DMS114 treated with DMSO at 0.1 percent for 48 hours (cell line): ENCODE results near the gene HMGN4.
A peak's percentile ranks its signal among the peaks of the same experiment; 100 is the strongest.
"Not testable (repeated sequence)": the region's sequence is repeated elsewhere in the genome, so short reads cannot be mapped to it uniquely, and the experiment has no call there.

ENCODE experiments used
- DNase-seq: peaks from one replicate; lab custom pipeline; 2025; ENCODE audit not compliant: unreplicated experiment; lab: John Stamatoyannopoulos, UW

Gene HMGN4

GRCh38 chr6:26522486-26523228, 15.5 kb upstream of the HMGN4 start:
- DNase-seq: not testable (repeated sequence)

GRCh38 chr6:26524314-26524713, 13.9 kb upstream of the HMGN4 start:
- not testable (repeated sequence) for DNase-seq

DNA sequence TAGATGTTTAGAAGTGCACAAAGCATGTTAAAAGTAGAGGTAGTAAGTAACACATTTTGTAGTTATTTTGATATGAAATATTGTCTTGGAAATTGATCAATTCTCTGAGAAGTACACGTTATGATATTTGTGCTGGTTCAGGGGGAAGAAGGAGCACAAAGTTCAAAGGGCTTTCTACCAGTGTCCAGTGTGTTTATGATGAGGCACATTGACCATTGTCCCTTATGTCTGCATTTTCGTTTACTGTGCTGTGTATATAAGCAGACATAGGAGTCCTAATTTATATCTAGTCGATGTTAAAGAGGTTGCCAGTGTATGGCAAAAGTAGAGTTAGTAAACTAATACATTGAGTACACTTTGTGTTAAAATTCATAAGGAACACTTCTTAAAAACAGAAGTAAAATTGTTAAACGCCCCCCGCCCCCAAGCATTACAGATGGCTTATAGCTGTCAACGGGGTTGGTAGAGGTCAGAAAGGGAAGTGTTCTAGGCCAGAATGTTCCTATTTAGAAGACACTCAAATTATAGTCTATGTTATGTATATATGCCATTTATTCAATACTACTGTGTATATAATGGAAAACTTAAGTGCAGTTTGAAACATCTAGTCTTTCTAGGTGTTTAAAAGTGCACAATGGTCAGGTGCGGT, 13.3 kb upstream of the HMGN4 start:
- DNase-seq: no peak

GRCh38 chr6:26525838-26526237, 12.3 kb upstream of the HMGN4 start:
- DNase-seq: no peak

- no peak for DNase-seq
These were observed 11.2 kb upstream of the HMGN4 start for GRCh38 chr6:26526928-26527327.

GRCh38 chr6:26530203-26530602, 8.0 kb upstream of the HMGN4 start:
- DNase-seq: no peak

- DNase-seq: no peak
These were observed 6.3 kb upstream of the HMGN4 start for GRCh38 chr6:26531897-26532296.

GRCh38 chr6:26532699-26533531, 5.3 kb upstream of the HMGN4 start:
- DNase-seq: peak; percentile 92

DNA sequence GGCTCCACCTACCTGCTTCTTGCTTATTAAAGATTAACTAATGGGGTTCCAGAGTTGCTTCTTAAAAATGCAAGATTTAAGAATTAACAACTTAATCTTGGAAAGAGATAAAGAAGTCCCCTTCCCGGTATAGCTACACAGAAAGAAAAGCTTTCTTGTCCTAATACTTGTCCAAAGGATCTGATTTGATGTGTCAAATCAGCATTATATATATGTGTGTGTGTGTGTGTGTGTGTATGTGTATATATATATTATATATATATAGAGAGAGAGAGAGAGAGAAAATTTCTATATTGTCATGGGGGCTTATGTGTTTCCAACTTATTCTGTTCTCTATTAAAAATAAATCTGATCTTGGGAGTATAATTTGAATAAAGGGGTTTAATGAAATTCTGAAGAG, 4.6 kb upstream of the HMGN4 start:
- DNase-seq: no peak

- DNase-seq: no peak
These were observed 3.3 kb upstream of the HMGN4 start for GRCh38 chr6:26534681-26535465.

DNA sequence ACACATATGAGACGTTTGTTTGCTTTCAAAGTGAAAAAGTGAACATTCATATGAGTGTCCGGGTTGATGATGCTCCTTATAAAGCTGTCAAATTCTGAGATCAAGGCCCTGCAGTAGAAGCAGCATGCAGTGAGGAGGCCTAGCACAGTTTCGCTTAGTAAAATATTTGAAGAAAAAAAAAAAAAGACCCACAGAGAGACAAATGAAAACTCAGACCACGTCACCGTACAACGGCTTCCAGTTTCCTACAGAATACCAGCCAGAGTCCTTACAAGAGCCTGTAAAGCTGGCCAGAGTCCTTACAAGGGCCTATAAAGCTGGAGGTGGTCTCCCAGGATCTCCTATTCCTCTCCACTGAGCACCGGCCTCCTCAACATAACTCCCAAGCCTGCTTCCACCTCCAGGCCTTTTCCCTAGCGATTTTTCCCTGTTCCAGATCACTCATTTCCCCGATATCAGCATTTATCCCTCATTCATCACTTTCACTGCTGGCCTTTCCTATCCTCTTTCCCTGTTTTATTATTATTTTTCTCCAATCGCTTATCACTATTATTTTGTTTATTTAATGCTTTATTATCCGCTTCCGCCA, 1.5 kb upstream of the HMGN4 start:
- DNase-seq: peak; percentile 58

DNA sequence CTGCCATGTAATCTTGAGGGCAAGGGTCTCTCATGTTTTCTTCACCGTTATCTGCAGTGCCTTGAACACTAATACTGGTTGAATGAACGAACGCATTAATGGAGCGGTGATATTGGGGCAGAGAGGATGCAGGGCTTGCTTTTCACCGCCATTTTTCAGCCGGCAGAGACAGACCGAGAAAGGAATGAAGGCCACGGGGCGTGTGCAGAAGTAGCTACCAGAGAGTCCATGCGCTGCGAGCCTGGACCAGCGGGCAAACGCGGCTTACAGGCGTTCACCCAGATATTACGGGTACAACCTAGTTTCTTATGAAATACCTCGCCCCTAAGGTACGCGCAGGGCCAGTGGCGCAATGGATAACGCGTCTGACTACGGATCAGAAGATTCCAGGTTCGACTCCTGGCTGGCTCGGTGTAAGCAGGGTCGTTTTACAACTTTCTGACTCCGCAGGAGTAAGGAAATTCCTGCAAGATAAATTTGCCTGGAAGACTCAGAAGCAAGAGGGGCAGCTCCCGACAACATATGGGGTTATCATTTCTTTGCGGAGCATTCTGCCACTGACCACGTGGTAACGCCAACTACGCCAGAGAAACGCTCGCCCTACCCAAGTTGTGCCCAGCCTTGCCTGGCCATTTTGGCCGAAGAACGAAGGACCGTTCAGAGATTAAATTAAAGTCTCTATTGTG, 863 bp upstream of the HMGN4 start:
- DNase-seq: peak; percentile 99

- no peak for DNase-seq
These were observed 371 bp downstream of the HMGN4 start for GRCh38 chr6:26538572-26538902.

DNA sequence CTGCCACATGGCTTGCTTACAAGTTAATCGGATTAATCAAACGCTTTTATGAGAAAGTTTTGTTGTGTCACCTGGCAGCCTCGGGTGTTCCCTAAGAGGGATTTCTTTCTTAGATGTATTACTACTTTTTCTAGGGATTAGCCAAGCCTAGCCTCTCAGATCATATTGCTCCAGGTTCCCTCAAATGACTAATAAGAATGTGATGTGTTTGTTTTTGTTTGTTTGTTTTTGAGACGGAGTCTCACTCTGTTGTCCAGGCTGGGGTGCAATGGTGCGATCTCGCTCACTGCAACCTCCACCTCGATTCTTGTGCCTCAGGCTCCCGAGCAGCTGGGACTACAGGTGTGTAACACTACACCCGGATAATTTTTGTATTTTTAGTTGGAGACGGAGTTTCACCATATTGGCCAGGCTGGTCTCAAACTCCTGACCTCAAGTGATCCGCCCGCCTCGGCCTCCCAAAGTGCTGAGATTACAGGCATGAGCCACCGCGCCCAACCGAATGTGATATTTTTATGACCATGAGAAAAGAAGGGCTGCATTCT, 977 bp downstream of the HMGN4 start:
- no peak for DNase-seq

DNA sequence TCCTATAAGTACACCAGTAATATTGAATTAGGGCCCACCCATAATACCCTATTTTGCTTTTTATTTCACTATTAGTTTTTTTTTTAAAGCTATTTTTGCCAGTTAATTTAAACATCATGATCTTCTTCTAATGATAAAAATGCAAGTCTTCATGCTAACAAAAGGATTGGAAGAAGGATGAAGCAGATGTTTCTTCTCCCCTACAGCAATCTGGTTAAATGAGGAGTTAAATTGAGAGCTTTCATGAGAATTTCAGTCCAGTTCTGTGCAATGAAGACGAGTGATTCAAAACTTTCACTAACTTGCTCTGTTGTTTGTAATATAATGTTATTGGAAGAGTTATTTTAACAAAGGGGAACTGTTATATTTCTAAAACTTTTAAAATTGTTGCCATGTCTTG, 3.4 kb downstream of the HMGN4 start:
- DNase-seq: no peak

- peak; percentile 50 for DNase-seq
These were observed 5.8 kb downstream of the HMGN4 start for GRCh38 chr6:26543953-26544352.

- DNase-seq: no peak
These were observed 6.3 kb downstream of the HMGN4 start for GRCh38 chr6:26544473-26544872.

- DNase-seq: no peak
These were observed 7.5 kb downstream of the HMGN4 start for GRCh38 chr6:26545627-26546026.

DNA sequence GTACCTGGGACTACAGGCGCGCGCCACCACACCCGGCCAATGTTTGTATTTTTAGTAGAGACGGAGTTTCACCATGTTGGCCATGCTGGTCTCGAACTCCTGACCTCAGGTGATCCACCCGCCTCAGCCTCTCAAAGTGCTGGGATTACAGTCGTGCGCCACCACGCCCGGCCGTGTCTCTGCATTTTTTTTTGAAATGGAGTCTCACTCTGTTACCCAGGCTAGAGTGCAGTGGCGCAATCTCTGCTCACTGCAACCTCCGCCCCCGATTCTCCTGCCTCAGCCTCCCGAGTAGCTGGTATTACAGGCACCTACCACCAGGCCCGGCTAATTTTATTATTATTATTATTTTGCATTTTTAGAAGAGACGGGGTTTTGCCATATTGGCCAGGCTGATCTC, 9.2 kb downstream of the HMGN4 start:
- DNase-seq: not testable (repeated sequence)
